Tibial nerve (tissue), 4 donors: ENCODE data around the gene SSH3. TPM values are rescaled to one million over a fixed set of nuclear protein-coding genes. Genes with fewer than 3 reads are reported as not detected.

Source experiments
- DNase-seq, 2 donors: peaks; one replicate each; pipeline ENCODE4 v3.0.0-alpha.2; 2019; ENCODE audit warnings: low spot score in 2 of 2
- H3K27ac ChIP-seq, 4 donors: fragments of 200-600 bp; sonication (generic) in 3 of 4; one replicate each; pipeline ENCODE4 v1.5.1; 2017 to 2019; ENCODE audit warnings: mild to moderate bottlenecking in 1 of 4
- H3K27me3 ChIP-seq, 2 donors: fragments of 200-600 bp; sonication (generic) in 1 of 2; one replicate each; pipeline versions ENCODE4 v1.5.1 to v1.6.0; 2017 to 2019
- H3K36me3 ChIP-seq, 3 donors: fragments of 200-600 bp; sonication (generic); one replicate each; pipeline ENCODE4 v1.5.1; 2018 to 2019
- H3K4me1 ChIP-seq, 4 donors: fragments of 200-600 bp; sonication (generic) in 3 of 4; one replicate each; pipeline ENCODE4 v1.5.1; 2017 to 2019
- H3K4me3 ChIP-seq, 4 donors: fragments of 200-600 bp; sonication (generic) in 3 of 4; one replicate each; pipeline ENCODE4 v1.5.1; 2017 to 2019; ENCODE audit warnings: mild to moderate bottlenecking in 1 of 4, moderate library complexity in 1 of 4
- H3K9me3 ChIP-seq, 4 donors: fragments of 200-600 bp; sonication (generic) in 3 of 4; one replicate each; pipeline ENCODE4 v1.5.1; 2017 to 2019
- EP300 ChIP-seq, 2 donors: sonication (generic); formaldehyde crosslinking; IDR thresholded peaks; one replicate each; pipeline ENCODE4 v1.6.1; 2017; ENCODE audit warnings: antibody characterized with exemption in 2 of 2, mild to moderate bottlenecking in 1 of 2
- POLR2A ChIP-seq, 2 donors: fragments of 450-650 bp; IDR thresholded peaks; one replicate each; pipeline ENCODE4 v1.6.1; 2017; ENCODE audit warnings: antibody characterized with exemption in 2 of 2, mild to moderate bottlenecking in 2 of 2, moderate library complexity in 2 of 2
- WGBS, 2 donors: methylation state at CpG; one replicate each; pipeline ENCODE4 v1.1.5; 2018; 5-methylcytosine and 5-hydroxymethylcytosine counted together
- small RNA-seq: library from RNA; depleted of rRNA; stranded (forward); fragments of <200 nt; gene quantifications from one replicate; pipeline ENCODE3, GENCODE V24; 2016
- total RNA-seq, 4 donors: library from RNA; depleted of rRNA; stranded (reverse); fragments of >200 nt; gene quantifications; one replicate each; pipeline ENCODE4 v1.1.0, GENCODE V29; 2016
- TF ChIP-seq, protein P1 (sequence below), 5 experiments: fragments of 200-600 bp in 3 of 5; fragments of 450-650 bp in 2 of 5; sonication (generic) in 3 of 5; IDR thresholded peaks; one replicate each; pipeline ENCODE4 v1.5.1; 2016 to 2019; ENCODE audit warnings: antibody characterized with exemption in 5 of 5, mild to moderate bottlenecking in 3 of 5, moderate library complexity in 2 of 5

The SSH3 gene
- total RNA-seq, 4 donors from 2014 or later = 28.5 to 51.6 (median 43.1) TPM

DNA sequence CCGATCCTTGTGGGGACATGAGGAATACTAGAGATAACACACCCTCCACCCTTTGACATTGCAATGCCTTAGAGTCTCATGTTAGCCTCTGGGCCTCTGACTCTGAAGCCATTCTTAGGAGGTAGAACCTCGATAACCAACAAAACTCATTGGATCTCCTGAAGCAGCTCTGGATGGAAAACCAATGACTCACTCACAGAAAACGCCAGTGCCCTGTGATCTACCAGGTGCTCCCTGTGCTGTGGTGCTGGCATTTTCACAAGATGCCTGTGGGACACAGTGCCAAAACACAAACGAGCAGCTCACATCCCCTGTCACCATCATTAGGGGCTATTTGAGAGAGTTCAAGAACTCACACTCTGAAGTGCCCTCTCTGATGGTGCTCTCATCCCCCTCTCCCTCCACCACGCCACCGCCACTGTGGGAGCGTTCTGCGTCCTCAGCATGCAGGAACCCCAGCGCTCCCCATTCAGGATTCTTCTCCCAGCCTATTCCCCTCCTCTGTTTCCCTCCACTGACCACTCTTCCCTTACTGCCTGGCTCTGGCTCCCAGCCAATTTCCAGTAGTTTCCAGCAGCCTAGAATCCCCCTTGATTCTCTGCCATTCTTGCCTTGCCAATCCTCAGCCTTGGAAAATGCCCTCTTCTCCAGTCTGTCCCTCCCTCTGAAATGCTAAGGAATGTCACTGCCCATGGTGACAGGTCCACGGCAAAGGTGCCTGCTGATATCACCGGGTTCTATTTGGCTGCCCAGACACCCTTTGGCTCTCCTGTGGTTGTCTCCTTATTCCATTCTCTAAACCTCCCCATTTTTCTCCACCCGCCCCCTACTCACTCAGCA is 54.7 kb downstream of the SSH3 start:
- Histone ChIP-seq H3K4me3 (no peak overlapping the region), H3K36me3 (peaks cover 0 to under 1% (median 0%) of the 10 kb centered on the region in 3 donors), H3K9me3 (no peaks in the 10 kb centered on the region), H3K27me3 (no peaks in the 10 kb centered on the region), H3K4me1 (peaks cover 4 to 67% (median 56%) of the 10 kb centered on the region in 4 donors), H3K27ac (peak overlapping the region; percentile 32 to 99 (median 98))
- 59 to 64% methylated on average over 12 of the region's 12 CpGs for WGBS, 2 donors
- TF ChIP-seq POLR2A (IDR thresholded peaks at IDR 0.05) (no peak), EP300 (IDR thresholded peaks at IDR 0.05) (no peak)
- TF ChIP-seq, protein P1, sequence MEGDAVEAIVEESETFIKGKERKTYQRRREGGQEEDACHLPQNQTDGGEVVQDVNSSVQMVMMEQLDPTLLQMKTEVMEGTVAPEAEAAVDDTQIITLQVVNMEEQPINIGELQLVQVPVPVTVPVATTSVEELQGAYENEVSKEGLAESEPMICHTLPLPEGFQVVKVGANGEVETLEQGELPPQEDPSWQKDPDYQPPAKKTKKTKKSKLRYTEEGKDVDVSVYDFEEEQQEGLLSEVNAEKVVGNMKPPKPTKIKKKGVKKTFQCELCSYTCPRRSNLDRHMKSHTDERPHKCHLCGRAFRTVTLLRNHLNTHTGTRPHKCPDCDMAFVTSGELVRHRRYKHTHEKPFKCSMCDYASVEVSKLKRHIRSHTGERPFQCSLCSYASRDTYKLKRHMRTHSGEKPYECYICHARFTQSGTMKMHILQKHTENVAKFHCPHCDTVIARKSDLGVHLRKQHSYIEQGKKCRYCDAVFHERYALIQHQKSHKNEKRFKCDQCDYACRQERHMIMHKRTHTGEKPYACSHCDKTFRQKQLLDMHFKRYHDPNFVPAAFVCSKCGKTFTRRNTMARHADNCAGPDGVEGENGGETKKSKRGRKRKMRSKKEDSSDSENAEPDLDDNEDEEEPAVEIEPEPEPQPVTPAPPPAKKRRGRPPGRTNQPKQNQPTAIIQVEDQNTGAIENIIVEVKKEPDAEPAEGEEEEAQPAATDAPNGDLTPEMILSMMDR (IDR thresholded peaks at IDR 0.05) = no peak
- DNase-seq = no peak

Small RNA genes lying within 50 kb of the gene (small RNA-seq; reads per million reads assigned to genes)
- gene RN7SKP239 = not detected

Other genes starting within 250 kb of the SSH3 start
- 10 to 100 TPM; 15.9 to 30.8 (median 24.4) TPM for gene RHOD, start 246.7 kb upstream of the SSH3 start, total RNA-seq
- 100 to 1,000 TPM in 1 of 4 donors, 10 to 100 TPM in 3; 40.9 to 106 (median 67.4) TPM for gene KDM2A, start 184.3 kb upstream of the SSH3 start, total RNA-seq
- 100 to 1,000 TPM in 1 of 4 donors, 10 to 100 TPM in 3; 46.0 to 134 (median 65.4) TPM for gene GRK2, start 37.1 kb upstream of the SSH3 start, total RNA-seq
- 100 to 1,000 TPM in 1 of 4 donors, 10 to 100 TPM in 3; 46.8 to 158 (median 69.5) TPM for gene ANKRD13D, start 14.2 kb upstream of the SSH3 start, total RNA-seq
- 100 to 1,000 TPM in 1 of 4 donors, 10 to 100 TPM in 3; 70.8 to 154 (median 88.5) TPM for gene POLD4, start 50.0 kb downstream of the SSH3 start, total RNA-seq
- 10 to 100 TPM in 1 of 4 donors, 1 to 10 TPM in 3; 3.7 to 23.1 (median 5.9) TPM for gene CLCF1, start 70.1 kb downstream of the SSH3 start, total RNA-seq
- gene RAD9A, start 88.5 kb downstream of the SSH3 start, total RNA-seq = 10 to 100 TPM; 22.7 to 39.0 (median 36.4) TPM
- 10 to 100 TPM; 50.6 to 97.8 (median 72.7) TPM for gene PPP1CA, start 98.3 kb downstream of the SSH3 start, total RNA-seq
- 1 to 10 TPM; 1.5 to 4.5 (median 2.2) TPM for gene TBC1D10C, start 100.6 kb downstream of the SSH3 start, total RNA-seq
- gene CARNS1, start 112.1 kb downstream of the SSH3 start, total RNA-seq = 1 to 10 TPM; 1.8 to 5.9 (median 4.3) TPM
- gene RPS6KB2, start 125.0 kb downstream of the SSH3 start, total RNA-seq = 10 to 100 TPM; 36.9 to 69.3 (median 47.1) TPM
- 10 to 100 TPM in 3 of 4 donors, 1 to 10 TPM in 1; 6.9 to 18.0 (median 12.8) TPM for gene PTPRCAP, start 134.2 kb downstream of the SSH3 start, total RNA-seq
- gene CORO1B, start 139.9 kb downstream of the SSH3 start, total RNA-seq = 10 to 100 TPM; 60.9 to 95.1 (median 77.1) TPM
- gene GPR152, start 149.2 kb downstream of the SSH3 start, total RNA-seq = not detected
- 1 to 10 TPM in 3 of 4 donors, under 1 TPM in 1; 0.21 to 5.7 (median 3.6) TPM for gene CABP4, start 151.8 kb downstream of the SSH3 start, total RNA-seq
- 100 to 1,000 TPM in 2 of 4 donors, 10 to 100 TPM in 2; 49.2 to 184 (median 96.6) TPM for gene TMEM134, start 165.7 kb downstream of the SSH3 start, total RNA-seq
- 100 to 1,000 TPM in 2 of 4 donors, 10 to 100 TPM in 2; 88.2 to 117 (median 96.0) TPM for gene AIP, start 179.5 kb downstream of the SSH3 start, total RNA-seq
- 10 to 100 TPM; 22.8 to 69.6 (median 38.6) TPM for gene PITPNM1, start 201.8 kb downstream of the SSH3 start, total RNA-seq
- 10 to 100 TPM; 75.4 to 90.8 (median 80.6) TPM for gene CDK2AP2, start 204.6 kb downstream of the SSH3 start, total RNA-seq
- gene CABP2, start 219.9 kb downstream of the SSH3 start, total RNA-seq = not detected